ENCODE results near the gene MAGEB17.
"Not testable (repeated sequence)": the region's sequence is repeated elsewhere in the genome, so short reads cannot be mapped to it uniquely, and the experiment has no call there.

Gene MAGEB17

GRCh38 chrX:16167181-16167580 is at the start of gene MAGEB17:
Gene MAGEB17, plus strand, starts transcription at chrX:16167481. Its CDS starts 2,902 bp downstream, at chrX:16170383.
- FAIRE-seq = no peak

GRCh38 chrX:16119353-16120220 is 47.7 kb upstream of the MAGEB17 start:
- no peak for DNase-seq (ENCODE audit: low spot score)
- no peak for FAIRE-seq

More at GRCh38 chrX:16167181-16167580, at the start of gene MAGEB17:
- no peak for DNase-seq (ENCODE audit: low spot score)

GRCh38 chrX:16120431-16120830 is 46.9 kb upstream of the MAGEB17 start:
- no peak for FAIRE-seq

GRCh38 chrX:16123222-16123786 is 44.0 kb upstream of the MAGEB17 start, which contains the start of gene GRPR:
Gene GRPR, plus strand, starts transcription at chrX:16123565. Its CDS starts 389 bp downstream, at chrX:16123954.
- FAIRE-seq = no peak
- DNase-seq (ENCODE audit: low spot score) = peak; percentile 42

More at GRCh38 chrX:16120431-16120830, 46.9 kb upstream of the MAGEB17 start:
- DNase-seq (ENCODE audit: low spot score) = no peak

- DNase-seq (ENCODE audit: low spot score) (no peak), FAIRE-seq (no peak)
Observed at GRCh38 chrX:16124201-16124600, 43.1 kb upstream of the MAGEB17 start.

- DNase-seq (ENCODE audit: low spot score) = no peak
- FAIRE-seq = no peak
Observed at GRCh38 chrX:16125520-16126149, 41.6 kb upstream of the MAGEB17 start.

- DNase-seq (ENCODE audit: low spot score) (no peak), FAIRE-seq (no peak)
Observed at GRCh38 chrX:16130707-16131106, 36.6 kb upstream of the MAGEB17 start.

GRCh38 chrX:16134936-16135335 is 32.3 kb upstream of the MAGEB17 start:
- DNase-seq (ENCODE audit: low spot score) (no peak), FAIRE-seq (no peak)

GRCh38 chrX:16136080-16136479 is 31.2 kb upstream of the MAGEB17 start:
- no peak for DNase-seq (ENCODE audit: low spot score)
- FAIRE-seq = no peak

- FAIRE-seq = no peak
- DNase-seq (ENCODE audit: low spot score) = no peak
Observed at GRCh38 chrX:16137416-16138107, 29.7 kb upstream of the MAGEB17 start.

- FAIRE-seq (no peak), DNase-seq (ENCODE audit: low spot score) (no peak)
Observed at GRCh38 chrX:16138108-16138427, 29.2 kb upstream of the MAGEB17 start.

GRCh38 chrX:16140448-16140847 is 26.8 kb upstream of the MAGEB17 start:
- FAIRE-seq (no peak), DNase-seq (ENCODE audit: low spot score) (no peak)

- DNase-seq (ENCODE audit: low spot score) (no peak), FAIRE-seq (no peak)
Observed at GRCh38 chrX:16140983-16141382, 26.3 kb upstream of the MAGEB17 start.

- DNase-seq (ENCODE audit: low spot score) (no peak), FAIRE-seq (no peak)
Observed at GRCh38 chrX:16141422-16142245, 25.6 kb upstream of the MAGEB17 start.

- no peak for FAIRE-seq
- no peak for DNase-seq (ENCODE audit: low spot score)
Observed at GRCh38 chrX:16142246-16142558, 25.1 kb upstream of the MAGEB17 start.

- no peak for DNase-seq (ENCODE audit: low spot score)
- no peak for FAIRE-seq
Observed at GRCh38 chrX:16143968-16144367, 23.3 kb upstream of the MAGEB17 start.

- no peak for FAIRE-seq
- DNase-seq (ENCODE audit: low spot score) = no peak
Observed at GRCh38 chrX:16144420-16144819, 22.9 kb upstream of the MAGEB17 start.

GRCh38 chrX:16145093-16145492 is 22.2 kb upstream of the MAGEB17 start:
- DNase-seq (ENCODE audit: low spot score); FAIRE-seq: not testable (repeated sequence)

- DNase-seq (ENCODE audit: low spot score) (no peak), FAIRE-seq (no peak)
Observed at GRCh38 chrX:16145656-16146055, 21.6 kb upstream of the MAGEB17 start.

- DNase-seq (ENCODE audit: low spot score) (no peak), FAIRE-seq (no peak)
Observed at GRCh38 chrX:16148896-16149295, 18.4 kb upstream of the MAGEB17 start.

GRCh38 chrX:16155581-16156096 is 11.6 kb upstream of the MAGEB17 start:
- DNase-seq (ENCODE audit: low spot score) (no peak), FAIRE-seq (no peak)

All from urothelium cell line (cell line).